GM23338 (cell line): ENCODE results near the gene MSANTD1. TPM values are rescaled to one million over a fixed set of nuclear protein-coding genes. Genes with fewer than 3 reads are reported as not detected.

ENCODE experiments used
- ATAC-seq: fragments of 200-7000 bp; cut with Tn5 transposase; 3 replicates; pipeline ENCODE4 v1.9.1; 2020
- DNase-seq: peaks from one replicate; pipeline ENCODE4 v3.0.0-alpha.2; 2015; ENCODE audit warnings: low spot score
- H2AFZ ChIP-seq: fragments of 200-600 bp; sonication (generic); 2 replicates; pipeline ENCODE4 v1.8.0; 2016; ENCODE audit warnings: antibody characterized with exemption, mild to moderate bottlenecking, moderate library complexity
- H3F3A ChIP-seq: fragments of 200-600 bp; sonication (generic); replicated peaks from 2 replicates; pipeline ENCODE4 v1.8.0; 2017; ENCODE audit warnings: antibody characterized with exemption, mixed run types, low read depth
- H3K27ac ChIP-seq: fragments of 200-600 bp; sonication (generic); 2 replicates; pipeline ENCODE4 v1.6.1; 2016; ENCODE audit warnings: low read depth
- H3K27me3 ChIP-seq: fragments of 200-600 bp; sonication (generic); 2 replicates; pipeline ENCODE4 v1.8.0; 2016; ENCODE audit warnings: mild to moderate bottlenecking, mixed run types, moderate library complexity; ENCODE audit not compliant: insufficient read depth
- H3K36me3 ChIP-seq: fragments of 200-600 bp; sonication (generic); 2 replicates; pipeline ENCODE4 v1.8.0; 2016; ENCODE audit warnings: mild to moderate bottlenecking; ENCODE audit not compliant: insufficient read depth
- H3K4me1 ChIP-seq: fragments of 200-600 bp; sonication (generic); 2 replicates; pipeline ENCODE4 v1.8.0; 2016; ENCODE audit warnings: mild to moderate bottlenecking, moderate library complexity; ENCODE audit not compliant: insufficient read depth
- H3K4me2 ChIP-seq: fragments of 200-600 bp; sonication (generic); 2 replicates; pipeline ENCODE4 v1.7.1; 2017; ENCODE audit warnings: mixed run types
- H3K4me3 ChIP-seq: fragments of 200-600 bp; sonication (generic); 2 replicates; pipeline ENCODE4 v1.6.1; 2016; ENCODE audit warnings: mixed run types
- H3K79me2 ChIP-seq: fragments of 200-600 bp; sonication (generic); replicated peaks from 2 replicates; pipeline ENCODE4 v1.8.0; 2017; ENCODE audit warnings: mild to moderate bottlenecking; ENCODE audit not compliant: insufficient read depth
- H3K9me2 ChIP-seq: fragments of 200-600 bp; sonication (generic); 2 replicates; pipeline ENCODE4 v1.8.0; 2017; ENCODE audit not compliant: insufficient read depth
- H4K20me1 ChIP-seq: fragments of 200-600 bp; sonication (generic); replicated peaks from 2 replicates; pipeline ENCODE4 v1.8.0; 2017; ENCODE audit warnings: mild to moderate bottlenecking; ENCODE audit not compliant: insufficient read depth
- H3K27ac Mint-ChIP-seq: 2 replicates; pipeline ENCODE4 v1.8.0; 2020; ENCODE audit warnings: inconsistent platforms, mild to moderate bottlenecking, moderate library complexity, mixed read lengths
- H3K27me3 Mint-ChIP-seq: 3 replicates; pipeline ENCODE4 v1.8.0; 2022; ENCODE audit warnings: low read depth, mild to moderate bottlenecking, moderate library complexity, mixed read lengths, inconsistent platforms; ENCODE audit not compliant: insufficient read depth, poor library complexity
- H3K36me3 Mint-ChIP-seq: 3 replicates; pipeline ENCODE4 v1.8.0; 2021; ENCODE audit warnings: low read depth, mild to moderate bottlenecking, inconsistent platforms, moderate library complexity, mixed read lengths
- H3K4me1 Mint-ChIP-seq: 3 replicates; pipeline ENCODE4 v1.8.0; 2020; ENCODE audit warnings: mild to moderate bottlenecking, inconsistent platforms, mixed read lengths
- H3K4me3 Mint-ChIP-seq: 3 replicates; pipeline ENCODE4 v1.8.0; 2021; ENCODE audit warnings: moderate library complexity, mild to moderate bottlenecking, inconsistent platforms, mixed read lengths
- H3K9me3 Mint-ChIP-seq: 3 replicates; pipeline ENCODE4 v1.8.0; 2020; ENCODE audit warnings: moderate library complexity, mild to moderate bottlenecking, inconsistent platforms, mixed read lengths
- CTCF ChIP-seq, 2 experiments: fragments of 200-600 bp in 1 of 2; sonication (generic) in 1 of 2; conservative IDR thresholded peaks; 2 replicates each; pipeline versions ENCODE4 v1.5.1 to v1.6.1; 2016 to 2017; ENCODE audit warnings: antibody characterized with exemption in 2 of 2, low read depth in 2 of 2, mild to moderate bottlenecking in 2 of 2, moderate library complexity in 1 of 2
- EZH2 ChIP-seq: fragments of 200-600 bp; sonication (generic); IDR thresholded peaks from one replicate; pipeline ENCODE4 v1.8.0; 2017; ENCODE audit warnings: antibody characterized with exemption, mild to moderate bottlenecking, low read depth; ENCODE audit not compliant: unreplicated experiment
- EZH2phosphoT487 ChIP-seq: fragments of 200-600 bp; sonication (generic); IDR thresholded peaks from one replicate; pipeline ENCODE4 v1.8.1; 2018; ENCODE audit warnings: antibody characterized with exemption; ENCODE audit not compliant: unreplicated experiment
- JUNB ChIP-seq: IDR thresholded peaks from one replicate; pipeline ENCODE4 v1.6.1; 2016; ENCODE audit warnings: antibody characterized with exemption; ENCODE audit not compliant: unreplicated experiment
- STAT1 ChIP-seq: IDR thresholded peaks from one replicate; pipeline ENCODE4 v1.6.1; 2016; ENCODE audit warnings: antibody characterized with exemption; ENCODE audit not compliant: unreplicated experiment
- ZNF331 ChIP-seq: fragments of 250-450 bp; sonication (Bioruptor Pico); IDR thresholded peaks from 2 replicates; pipeline ENCODE4 v1.5.0; 2020; ENCODE audit warnings: low read depth, mild to moderate bottlenecking, moderate library complexity
- polyA plus RNA-seq: library from polyadenylated mRNA; unstranded; fragments of >200 nt; fragmentation: Nextera tagmentation; extraction: Ambion mirVana; gene quantifications from 2 replicates; pipeline ENCODE4 v1.2.1, GENCODE V29; 2016
- total RNA-seq: library from RNA; depleted of rRNA; stranded (reverse); fragments of >200 nt; shearing (Covaris generic); gene quantifications from 2 replicates; pipeline ENCODE4 v1.2.3, GENCODE V29; 2014
- TF ChIP-seq, protein P1 (sequence below): IDR thresholded peaks from 2 replicates; pipeline ENCODE4 v1.6.1; 2016; ENCODE audit warnings: antibody characterized with exemption
- TF ChIP-seq, protein P2 (sequence below): IDR thresholded peaks from one replicate; pipeline ENCODE4 v1.6.1; 2018; ENCODE audit warnings: antibody characterized with exemption; ENCODE audit not compliant: unreplicated experiment

Gene MSANTD1
- total and polyA plus RNA-seq, 2 experiments from 2014 or later, result 0.29 to 1.0 TPM

DNA sequence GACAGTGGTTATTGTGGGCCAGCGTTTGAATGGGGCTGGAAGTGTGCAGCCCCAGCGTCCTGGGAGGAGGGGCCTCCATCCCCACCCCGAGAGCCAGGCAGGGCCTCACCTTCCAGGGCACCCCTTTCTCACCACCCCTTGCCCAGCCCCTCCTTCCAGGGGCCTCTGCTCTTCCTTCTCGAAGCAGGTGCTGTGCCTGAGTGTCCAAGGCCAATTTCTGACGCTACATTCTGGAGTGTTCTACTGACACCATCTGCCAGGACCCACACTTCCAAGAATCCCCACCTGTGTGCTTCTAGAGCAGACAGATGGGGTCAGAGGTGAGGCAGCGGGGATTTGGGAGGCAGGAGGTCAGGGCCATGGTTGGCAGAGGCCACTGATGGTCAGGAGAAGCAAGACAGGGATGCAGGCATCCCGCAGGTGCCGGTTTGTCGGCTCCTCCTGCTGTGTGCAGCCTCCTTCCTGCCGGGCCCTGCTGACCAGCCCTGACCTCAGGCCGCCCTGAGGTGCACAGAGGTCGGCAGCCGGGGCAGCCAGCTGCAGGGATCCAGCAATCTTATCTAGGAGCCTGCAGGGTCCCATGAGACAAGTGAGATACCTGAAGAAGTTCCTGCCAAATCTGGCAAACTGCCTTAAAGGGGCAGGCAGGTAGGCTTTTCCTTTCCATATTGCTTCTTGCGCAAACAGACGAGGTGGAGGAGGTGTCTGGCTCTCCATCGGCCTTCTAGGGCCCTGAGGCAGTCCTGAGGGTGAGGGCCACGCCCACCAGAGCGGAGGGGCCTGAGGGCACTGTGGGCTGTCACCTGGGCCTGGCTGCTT lies 18.8 kb downstream of the MSANTD1 start (continued):
- TF ChIP-seq, protein P1, sequence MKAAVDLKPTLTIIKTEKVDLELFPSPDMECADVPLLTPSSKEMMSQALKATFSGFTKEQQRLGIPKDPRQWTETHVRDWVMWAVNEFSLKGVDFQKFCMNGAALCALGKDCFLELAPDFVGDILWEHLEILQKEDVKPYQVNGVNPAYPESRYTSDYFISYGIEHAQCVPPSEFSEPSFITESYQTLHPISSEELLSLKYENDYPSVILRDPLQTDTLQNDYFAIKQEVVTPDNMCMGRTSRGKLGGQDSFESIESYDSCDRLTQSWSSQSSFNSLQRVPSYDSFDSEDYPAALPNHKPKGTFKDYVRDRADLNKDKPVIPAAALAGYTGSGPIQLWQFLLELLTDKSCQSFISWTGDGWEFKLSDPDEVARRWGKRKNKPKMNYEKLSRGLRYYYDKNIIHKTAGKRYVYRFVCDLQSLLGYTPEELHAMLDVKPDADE, result no peak
- no peak for TF ChIP-seq JUNB
- no peak for TF ChIP-seq EZH2
- TF ChIP-seq EZH2phosphoT487, result no peak

DNA sequence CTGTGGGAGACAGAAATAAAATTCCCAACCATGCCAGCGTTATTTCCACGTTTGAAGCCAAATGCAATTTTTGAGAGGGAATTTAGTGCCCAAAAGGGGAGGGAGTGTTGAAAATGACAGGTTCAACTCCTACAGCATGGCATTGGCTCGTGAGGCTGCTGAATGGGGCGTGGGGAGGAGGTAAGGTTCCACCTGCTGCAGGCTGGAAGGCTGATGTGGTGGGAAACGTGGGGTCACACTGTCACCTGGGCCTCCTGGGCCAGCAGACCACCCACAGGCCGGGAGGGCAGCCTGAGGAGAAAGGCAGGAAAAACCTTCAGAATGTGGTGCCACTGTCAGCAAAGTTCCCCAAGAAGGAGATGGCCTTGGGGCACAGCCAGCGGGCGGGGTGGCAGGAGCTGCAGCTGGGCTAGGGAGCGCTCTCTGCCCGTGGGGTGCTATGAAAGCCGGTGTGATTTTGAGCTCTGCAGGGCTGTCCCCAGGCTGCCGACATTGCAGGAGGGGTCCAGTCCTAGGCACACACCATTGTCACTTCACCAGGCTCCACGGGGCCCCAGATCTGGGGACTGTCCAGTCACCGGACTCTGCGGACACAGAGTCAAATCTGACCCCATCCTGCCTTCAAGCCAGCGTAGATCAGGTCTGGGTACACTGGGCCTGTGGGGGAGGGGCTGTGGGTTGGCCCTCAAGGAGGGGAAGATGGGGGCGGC lies 19.6 kb downstream of the MSANTD1 start:
- Histone ChIP-seq H2AFZ (no peak overlapping the region), H3K79me2 (no peaks in the 10 kb centered on the region), H3F3A (no peaks in the 10 kb centered on the region), H3K4me1 (no peaks in the 10 kb centered on the region), H3K4me2 (no peak overlapping the region), H3K9me2 (no peaks in the 10 kb centered on the region), H3K27ac (no peak overlapping the region), H3K36me3 (no peaks in the 10 kb centered on the region), H3K27me3 (no peaks in the 10 kb centered on the region), H4K20me1 (no peaks in the 10 kb centered on the region), H3K4me3 (no peak overlapping the region)
- Mint-ChIP-seq H3K36me3 (no peaks in the 10 kb centered on the region), H3K27ac (no peak overlapping the region), H3K27me3 (peaks cover 4% of the 10 kb centered on the region), H3K9me3 (no peaks in the 10 kb centered on the region), H3K4me1 (peaks cover 12% of the 10 kb centered on the region), H3K4me3 (no peak overlapping the region)
- ATAC-seq (peak; percentile 11; the same call in 1 of the 3 replicates), DNase-seq (no peak)
- TF ChIP-seq, protein P2, sequence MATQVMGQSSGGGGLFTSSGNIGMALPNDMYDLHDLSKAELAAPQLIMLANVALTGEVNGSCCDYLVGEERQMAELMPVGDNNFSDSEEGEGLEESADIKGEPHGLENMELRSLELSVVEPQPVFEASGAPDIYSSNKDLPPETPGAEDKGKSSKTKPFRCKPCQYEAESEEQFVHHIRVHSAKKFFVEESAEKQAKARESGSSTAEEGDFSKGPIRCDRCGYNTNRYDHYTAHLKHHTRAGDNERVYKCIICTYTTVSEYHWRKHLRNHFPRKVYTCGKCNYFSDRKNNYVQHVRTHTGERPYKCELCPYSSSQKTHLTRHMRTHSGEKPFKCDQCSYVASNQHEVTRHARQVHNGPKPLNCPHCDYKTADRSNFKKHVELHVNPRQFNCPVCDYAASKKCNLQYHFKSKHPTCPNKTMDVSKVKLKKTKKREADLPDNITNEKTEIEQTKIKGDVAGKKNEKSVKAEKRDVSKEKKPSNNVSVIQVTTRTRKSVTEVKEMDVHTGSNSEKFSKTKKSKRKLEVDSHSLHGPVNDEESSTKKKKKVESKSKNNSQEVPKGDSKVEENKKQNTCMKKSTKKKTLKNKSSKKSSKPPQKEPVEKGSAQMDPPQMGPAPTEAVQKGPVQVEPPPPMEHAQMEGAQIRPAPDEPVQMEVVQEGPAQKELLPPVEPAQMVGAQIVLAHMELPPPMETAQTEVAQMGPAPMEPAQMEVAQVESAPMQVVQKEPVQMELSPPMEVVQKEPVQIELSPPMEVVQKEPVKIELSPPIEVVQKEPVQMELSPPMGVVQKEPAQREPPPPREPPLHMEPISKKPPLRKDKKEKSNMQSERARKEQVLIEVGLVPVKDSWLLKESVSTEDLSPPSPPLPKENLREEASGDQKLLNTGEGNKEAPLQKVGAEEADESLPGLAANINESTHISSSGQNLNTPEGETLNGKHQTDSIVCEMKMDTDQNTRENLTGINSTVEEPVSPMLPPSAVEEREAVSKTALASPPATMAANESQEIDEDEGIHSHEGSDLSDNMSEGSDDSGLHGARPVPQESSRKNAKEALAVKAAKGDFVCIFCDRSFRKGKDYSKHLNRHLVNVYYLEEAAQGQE, result no peak
- TF ChIP-seq JUNB (no peak), CTCF (conservative IDR thresholded peaks at IDR 0.05; ENCODE audit: low read depth in 2 of 2) (no peak), EZH2phosphoT487 (no peak), STAT1 (no peak), ZNF331 (CRISPR knock-in tag) (no peak)
- TF ChIP-seq, protein P1, result no peak
